GM12801 (cell line): Measurements from ENCODE around the gene ZBTB12.

Experiments used
- CTCF ChIP-seq: IDR thresholded peaks from one replicate; pipeline ENCODE4 v1.5.1; 2011; ENCODE audit warnings: control low read depth; ENCODE audit not compliant: insufficient read length; ENCODE audit errors: extremely low read depth

ZBTB12 gene

GRCh38 chr6:31933537-31933936 is 31.7 kb upstream of the ZBTB12 start:
- no peak for TF ChIP-seq CTCF

DNA sequence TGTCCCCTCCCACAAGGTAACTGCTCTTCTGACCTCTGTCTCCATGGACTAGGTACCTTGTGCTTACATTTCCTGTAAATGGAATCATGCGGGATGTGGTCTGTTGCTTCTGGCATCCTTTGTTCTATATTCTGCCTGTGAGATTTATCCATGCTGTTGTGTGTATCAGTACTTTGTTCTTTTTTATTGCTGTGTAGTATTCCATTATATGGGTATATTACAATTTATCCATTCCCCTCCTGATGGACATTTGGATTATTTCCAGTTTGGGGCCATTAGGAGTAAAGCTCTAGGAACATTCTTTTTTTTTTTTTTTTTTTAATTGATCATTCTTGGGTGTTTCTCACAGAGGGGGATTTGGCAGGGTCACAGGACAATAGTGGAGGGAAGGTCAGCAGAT is 29.1 kb upstream of the ZBTB12 start:
- no peak for TF ChIP-seq CTCF

DNA sequence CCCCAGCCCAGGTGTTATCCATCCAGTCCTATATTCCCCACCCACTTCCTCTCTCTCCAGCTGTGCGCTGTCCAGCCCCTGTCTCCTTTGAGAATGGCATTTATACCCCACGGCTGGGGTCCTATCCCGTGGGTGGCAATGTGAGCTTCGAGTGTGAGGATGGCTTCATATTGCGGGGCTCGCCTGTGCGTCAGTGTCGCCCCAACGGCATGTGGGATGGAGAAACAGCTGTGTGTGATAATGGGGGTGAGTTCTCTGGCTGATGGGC is 26.7 kb upstream of the ZBTB12 start:
- TF ChIP-seq CTCF, result no peak

DNA sequence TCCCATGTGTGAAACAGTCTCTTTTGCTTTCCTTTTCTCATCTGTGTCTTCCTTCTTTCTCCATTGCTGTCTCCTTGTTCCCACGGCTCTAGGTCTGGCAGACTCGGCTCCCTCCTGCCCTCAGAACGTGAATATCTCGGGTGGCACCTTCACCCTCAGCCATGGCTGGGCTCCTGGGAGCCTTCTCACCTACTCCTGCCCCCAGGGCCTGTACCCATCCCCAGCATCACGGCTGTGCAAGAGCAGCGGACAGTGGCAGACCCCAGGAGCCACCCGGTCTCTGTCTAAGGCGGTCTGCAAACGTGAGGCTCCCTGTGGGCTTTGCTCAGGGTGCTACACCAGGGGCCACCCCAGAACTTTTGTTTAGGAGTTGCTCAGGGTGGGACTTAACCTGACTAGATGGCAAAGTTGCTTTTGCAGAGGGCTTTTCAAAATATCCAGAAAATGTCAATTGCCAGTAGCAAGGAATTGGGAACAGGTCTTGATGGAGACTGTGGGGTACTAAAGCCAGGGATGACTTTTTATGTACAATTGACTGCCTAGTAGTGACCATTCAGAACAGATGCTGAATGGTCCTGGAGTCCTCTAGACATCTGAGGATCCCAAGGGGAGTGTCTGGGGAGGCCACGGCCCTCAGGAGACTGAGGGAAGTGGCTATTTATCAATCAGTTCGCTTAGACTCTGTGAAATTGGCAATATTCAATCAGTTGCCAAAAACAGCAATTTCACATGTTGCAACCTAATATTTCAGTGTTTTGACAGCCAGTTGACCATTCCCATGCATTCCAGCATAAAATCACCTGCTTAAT is 26.2 kb upstream of the ZBTB12 start:
- TF ChIP-seq CTCF, result no peak

GRCh38 chr6:31927242-31927862 is 25.5 kb upstream of the ZBTB12 start, which contains the start of gene C2:
Gene C2 (plus strand): TSS chr6:31927717. CDS start chr6:31927753, 36 bp downstream.
- no peak for TF ChIP-seq CTCF

DNA sequence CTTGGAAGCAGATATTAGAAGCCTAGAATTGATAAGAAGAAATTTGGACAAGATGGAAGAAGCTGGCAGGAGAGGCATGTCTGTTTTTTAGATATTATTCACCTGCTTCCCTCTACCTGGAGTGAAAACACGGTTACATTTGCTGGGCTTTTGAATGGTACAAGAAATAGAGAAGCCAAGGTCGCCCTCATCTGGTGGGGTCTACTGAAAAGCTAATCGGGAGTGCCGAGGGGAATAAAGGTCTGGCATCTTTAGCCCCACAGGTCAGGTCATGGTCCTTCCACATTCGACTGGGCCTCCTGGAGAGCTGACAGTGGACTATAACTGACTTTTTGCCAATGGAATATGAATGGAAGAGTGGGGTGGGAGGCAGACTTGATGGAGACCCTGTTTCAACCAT is 21.1 kb upstream of the ZBTB12 start:
- no peak for TF ChIP-seq CTCF

GRCh38 chr6:31920811-31921210 is 18.9 kb upstream of the ZBTB12 start:
- no peak for TF ChIP-seq CTCF
